Measurements from ENCODE around the gene MCFD2.

The MCFD2 gene

DNA sequence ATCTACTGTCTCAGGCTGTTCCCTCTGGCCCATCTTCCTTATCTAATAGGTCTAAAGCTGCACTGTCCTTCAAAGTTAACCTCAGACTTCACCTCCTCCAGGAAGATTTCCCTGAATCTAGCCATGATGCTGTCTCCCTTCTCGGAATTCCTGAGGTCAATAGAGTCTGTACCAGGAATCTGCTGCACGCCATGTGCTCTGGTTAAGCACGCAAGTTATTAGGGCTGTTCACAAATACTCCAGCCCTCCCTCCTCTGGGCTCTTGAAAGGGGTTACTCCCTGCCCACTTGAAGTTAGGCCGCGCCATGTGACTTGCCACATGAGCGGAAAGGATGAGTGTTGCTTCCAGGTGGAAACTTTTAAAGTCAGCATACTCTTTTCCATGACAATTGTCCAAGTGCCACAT is 43.6 kb downstream of the MCFD2 start:
- no peak for DNase-seq

DNA sequence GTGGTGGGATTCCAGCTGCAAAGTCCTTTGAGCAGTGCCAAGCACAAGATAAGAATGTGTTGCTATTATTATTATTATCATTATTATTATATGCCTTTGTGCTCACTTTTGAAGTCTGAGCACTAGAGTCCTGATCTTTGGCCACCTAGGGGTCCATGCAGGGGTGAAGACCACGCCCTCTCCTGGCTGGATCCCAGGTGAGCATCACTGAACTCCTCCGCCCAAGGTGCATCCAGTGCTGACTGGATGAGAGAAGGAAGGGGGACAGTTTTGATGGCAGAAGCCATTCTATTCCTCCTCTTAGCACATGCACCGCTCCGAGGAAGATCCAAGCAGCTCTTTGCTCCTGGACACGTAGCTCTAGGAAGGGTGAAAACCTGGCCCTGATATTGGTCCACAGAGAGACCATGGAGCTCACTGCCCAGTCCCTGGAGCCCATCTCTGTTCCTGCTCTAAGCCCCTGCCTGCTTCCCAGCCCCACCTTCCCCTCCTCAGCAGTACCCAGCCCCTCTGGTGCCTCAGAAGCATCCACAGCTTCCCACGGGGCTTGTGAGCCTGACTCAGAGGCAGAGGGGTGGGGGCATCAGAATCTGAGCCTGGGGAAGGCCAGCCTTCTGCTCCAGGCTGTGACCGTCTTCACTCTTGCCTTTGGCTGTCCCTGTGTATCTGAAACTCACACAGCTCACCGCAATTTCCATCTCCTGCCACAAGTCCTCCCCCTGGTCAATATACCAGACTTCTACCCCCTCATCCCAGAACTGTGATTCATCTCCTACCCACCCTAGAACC is 45.4 kb downstream of the MCFD2 start:
- DNase-seq = no peak

- DNase-seq = no peak
These were observed 46.0 kb downstream of the MCFD2 start for GRCh38 chr2:46869621-46870020.

DNA sequence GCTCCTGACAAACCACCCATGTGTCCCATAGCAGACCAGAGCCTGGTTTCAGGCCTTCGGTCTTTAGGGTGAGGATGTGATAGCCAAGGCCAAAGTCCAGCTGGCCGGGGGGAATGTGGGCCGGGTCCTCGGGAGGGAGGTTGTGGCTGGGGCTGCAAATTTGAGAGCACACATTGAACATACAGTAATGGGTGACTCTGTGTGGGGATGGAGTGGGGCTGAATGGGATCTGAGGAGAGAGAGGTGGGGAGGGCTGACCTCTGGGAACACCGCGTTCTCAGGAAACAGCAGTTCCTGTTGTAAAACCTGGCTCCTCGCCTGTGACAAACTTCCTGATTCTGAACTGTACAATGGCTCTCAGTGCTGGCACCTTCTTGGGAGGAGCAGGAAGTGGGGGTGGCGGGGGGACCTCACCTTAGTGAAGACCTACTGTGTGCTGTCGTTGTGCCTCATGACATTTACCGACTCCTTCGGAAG is 48.8 kb downstream of the MCFD2 start:
- DNase-seq = no peak

GRCh38 chr2:46865181-46865970 is 50.2 kb downstream of the MCFD2 start:
- DNase-seq = no peak

DNA sequence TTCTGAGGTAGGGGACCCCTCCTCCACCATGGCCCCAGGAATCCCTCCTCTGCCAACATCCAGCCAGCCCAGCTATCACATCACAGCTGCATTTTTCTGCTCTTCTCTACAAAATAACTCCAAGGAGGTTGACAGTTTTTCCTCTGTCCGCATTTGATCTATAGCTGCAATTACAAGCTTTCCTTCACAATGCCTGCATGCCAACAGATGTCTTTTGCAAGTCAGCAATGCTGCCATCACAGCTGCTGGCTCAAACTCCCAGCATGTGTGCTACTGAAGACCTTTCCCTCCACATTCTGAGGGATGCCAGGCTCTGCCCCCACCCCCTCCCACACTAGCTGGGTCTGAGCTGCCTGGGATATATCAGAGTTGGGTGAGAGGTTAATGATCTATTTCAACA is 51.7 kb downstream of the MCFD2 start:
- no peak for DNase-seq

DNA sequence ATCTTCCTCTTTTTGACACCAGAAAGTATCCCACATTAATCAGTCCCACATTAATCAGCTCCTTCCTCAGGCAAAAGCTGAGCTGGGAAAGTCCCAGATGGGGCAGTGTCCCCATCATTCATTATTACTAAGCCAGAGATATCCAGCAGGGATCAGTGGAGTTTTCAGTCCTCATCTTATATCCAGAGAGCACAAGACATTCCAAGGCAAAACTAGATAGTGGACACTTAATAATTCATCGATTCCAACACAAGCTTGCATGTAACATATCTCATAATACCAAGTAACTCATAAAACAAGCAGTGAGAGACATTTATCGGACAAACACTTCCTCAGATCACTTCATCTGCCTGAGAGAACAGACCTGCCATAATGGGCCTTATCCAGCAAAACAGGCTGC is 53.1 kb downstream of the MCFD2 start:
- DNase-seq = no peak

GRCh38 chr2:46861916-46862315 is 53.7 kb downstream of the MCFD2 start:
- no peak for DNase-seq

DNA sequence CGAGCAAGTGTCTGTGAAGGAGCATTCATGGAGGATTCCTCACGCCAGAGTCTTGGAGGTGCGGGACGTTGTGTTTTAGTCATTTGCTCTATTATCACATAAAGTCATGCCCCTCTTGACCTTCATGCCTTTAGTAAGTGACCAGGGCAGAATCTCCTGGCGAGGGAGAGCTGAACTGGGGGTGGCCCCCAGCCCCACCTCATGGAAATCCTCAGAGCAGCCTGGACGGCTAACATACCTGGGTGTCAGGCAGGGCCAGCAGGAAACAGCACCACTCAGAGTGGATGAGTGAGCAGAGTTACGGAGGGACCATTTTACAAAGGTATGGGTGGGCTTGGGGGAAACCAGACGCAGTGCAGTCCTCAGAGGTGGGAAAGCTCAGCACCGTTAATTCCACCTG is 56.1 kb downstream of the MCFD2 start:
- DNase-seq = no peak

GRCh38 chr2:46858702-46859090 is 56.9 kb downstream of the MCFD2 start:
- no peak for DNase-seq

DNA sequence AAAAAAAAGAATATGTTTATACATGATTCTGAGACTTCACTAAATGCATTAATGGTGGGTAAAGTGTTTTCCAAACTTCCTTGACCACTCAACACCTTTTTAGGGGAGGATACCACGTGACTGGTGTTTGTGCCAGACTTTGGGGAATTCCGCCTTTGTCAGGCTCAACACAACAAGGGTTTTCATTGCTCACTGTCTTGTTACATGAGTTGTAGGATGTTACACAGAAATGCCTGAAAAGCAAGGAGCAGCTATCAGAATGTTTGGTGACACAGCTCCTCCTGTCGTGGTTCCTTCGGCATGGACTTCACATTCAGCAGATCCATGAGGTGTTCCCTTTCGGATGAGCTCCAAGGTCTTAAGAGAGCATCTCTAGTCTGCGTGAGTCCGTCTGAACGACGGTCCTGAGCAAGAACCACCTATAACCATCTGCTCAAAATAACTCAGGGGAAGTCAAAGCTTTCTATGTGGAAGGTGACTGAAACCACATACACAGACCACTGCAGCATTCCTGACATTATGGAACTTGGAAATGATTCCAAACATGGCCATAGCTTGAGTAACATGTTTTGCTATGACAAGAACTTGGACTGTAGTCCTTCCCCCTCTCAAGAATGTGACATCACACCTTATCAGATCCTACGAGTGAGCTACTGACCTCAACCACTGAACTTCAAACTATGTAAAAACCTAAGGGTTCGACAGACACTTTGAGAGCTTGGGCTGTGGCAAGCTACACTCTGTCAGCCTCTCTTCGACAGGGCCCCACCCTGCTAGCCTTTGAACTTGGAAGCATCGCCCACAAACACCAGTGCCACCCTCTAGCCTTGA is 57.5 kb downstream of the MCFD2 start:
- DNase-seq = no peak

GRCh38 chr2:46856336-46856735 is 59.3 kb downstream of the MCFD2 start:
- DNase-seq = no peak

GRCh38 chr2:46855805-46856204 is 59.8 kb downstream of the MCFD2 start:
- no peak for DNase-seq

DNA sequence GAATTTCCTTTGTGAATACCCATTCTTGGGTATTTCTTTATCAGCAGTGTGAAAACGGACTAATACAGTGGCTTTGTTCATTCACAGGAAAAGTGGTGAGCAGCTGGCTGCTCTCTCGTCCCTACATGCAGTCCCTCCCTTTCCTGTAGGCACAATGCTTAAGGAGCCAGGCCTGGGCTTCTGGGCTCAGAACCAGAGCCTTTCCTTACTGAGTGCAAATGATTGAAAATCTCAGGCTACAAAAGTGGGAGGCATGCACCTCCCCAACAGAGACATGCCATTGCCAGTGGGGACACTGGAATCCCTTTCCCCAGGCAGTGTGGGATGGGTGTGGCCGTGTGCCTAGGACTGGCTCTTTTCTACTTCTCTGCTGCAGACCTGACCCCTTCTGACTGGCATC is 61.3 kb downstream of the MCFD2 start:
- DNase-seq = no peak

- DNase-seq = no peak
These were observed 63.0 kb downstream of the MCFD2 start for GRCh38 chr2:46852598-46852997.

DNA sequence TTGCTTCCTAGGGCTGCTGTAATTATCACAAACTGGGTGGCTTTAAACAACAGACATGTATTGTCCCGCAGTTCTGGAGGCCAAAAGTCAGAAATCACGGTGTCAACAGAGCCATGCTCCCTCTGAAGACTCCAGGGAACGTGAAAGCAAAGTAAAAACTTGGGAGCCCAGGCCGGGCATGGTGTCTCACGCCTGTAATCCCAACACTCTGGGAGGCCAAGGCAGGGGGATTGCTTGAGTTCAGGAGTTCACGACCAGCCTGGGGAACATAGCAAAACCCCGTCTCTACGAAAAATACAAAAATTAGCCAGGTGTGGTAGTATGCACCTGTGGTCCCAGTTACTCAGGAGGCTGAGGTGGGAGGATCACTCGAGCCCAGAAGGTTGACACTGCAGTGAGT is 63.5 kb downstream of the MCFD2 start:
- DNase-seq = no peak
